Measurements from ENCODE around the gene ACR.

- no peak for TF ChIP-seq CTCF (conservative IDR thresholded peaks at IDR 0.05; ENCODE audit: low read depth, low read length)
- no peak for TF ChIP-seq POLR2A (IDR thresholded peaks at IDR 0.05; ENCODE audit: low read depth, low read length)
- no peak for TF ChIP-seq RFX5 (IDR thresholded peaks at IDR 0.05; ENCODE audit: low read depth, low read length)
- no peak for TF ChIP-seq BHLHE40 (IDR thresholded peaks at IDR 0.05; ENCODE audit: low read depth, low read length)
- no peak for TF ChIP-seq CEBPB (IDR thresholded peaks at IDR 0.05; ENCODE audit: low read depth, low read length)
- no peak for TF ChIP-seq NFE2L2 (IDR thresholded peaks at IDR 0.05; ENCODE audit: low read depth, low read length)
- TF ChIP-seq MAFK (IDR thresholded peaks at IDR 0.05; ENCODE audit: low read depth, low read length), result no peak
- no peak for TF ChIP-seq ELK1 (IDR thresholded peaks at IDR 0.05; ENCODE audit: borderline replicate concordance, low read depth, low read length)
- no peak for TF ChIP-seq SMC3 (IDR thresholded peaks at IDR 0.05; ENCODE audit: low read depth, low read length)
- TF ChIP-seq MAZ (IDR thresholded peaks at IDR 0.05; ENCODE audit: borderline replicate concordance, low read depth, low read length), result no peak
- no peak for TF ChIP-seq USF2 (IDR thresholded peaks at IDR 0.05; ENCODE audit: low read depth, low read length)
- no peak for TF ChIP-seq RAD21 (IDR thresholded peaks at IDR 0.05; ENCODE audit: low read length)
- no peak for TF ChIP-seq FOS (IDR thresholded peaks at IDR 0.05; ENCODE audit: low read depth, low read length)
Observed at GRCh38 chr22:50702821-50703725, 34.9 kb upstream of the ACR start.

Measured in IMR-90 (cell line).